Stimulated activated CD8-positive, alpha-beta memory T cell treated with anti-CD3 and anti-CD28 coated beads, Interleukin-2, amount 100 ng/mL, for 48 hours (primary cell): ENCODE measurements around the gene CRB3.

Experiments used
- DNase-seq, 2 donors: peaks; one replicate each; pipeline ENCODE4 v3.0.0-alpha.2; 2020; ENCODE audit warnings: low read depth in 2 of 2

The CRB3 gene

DNA sequence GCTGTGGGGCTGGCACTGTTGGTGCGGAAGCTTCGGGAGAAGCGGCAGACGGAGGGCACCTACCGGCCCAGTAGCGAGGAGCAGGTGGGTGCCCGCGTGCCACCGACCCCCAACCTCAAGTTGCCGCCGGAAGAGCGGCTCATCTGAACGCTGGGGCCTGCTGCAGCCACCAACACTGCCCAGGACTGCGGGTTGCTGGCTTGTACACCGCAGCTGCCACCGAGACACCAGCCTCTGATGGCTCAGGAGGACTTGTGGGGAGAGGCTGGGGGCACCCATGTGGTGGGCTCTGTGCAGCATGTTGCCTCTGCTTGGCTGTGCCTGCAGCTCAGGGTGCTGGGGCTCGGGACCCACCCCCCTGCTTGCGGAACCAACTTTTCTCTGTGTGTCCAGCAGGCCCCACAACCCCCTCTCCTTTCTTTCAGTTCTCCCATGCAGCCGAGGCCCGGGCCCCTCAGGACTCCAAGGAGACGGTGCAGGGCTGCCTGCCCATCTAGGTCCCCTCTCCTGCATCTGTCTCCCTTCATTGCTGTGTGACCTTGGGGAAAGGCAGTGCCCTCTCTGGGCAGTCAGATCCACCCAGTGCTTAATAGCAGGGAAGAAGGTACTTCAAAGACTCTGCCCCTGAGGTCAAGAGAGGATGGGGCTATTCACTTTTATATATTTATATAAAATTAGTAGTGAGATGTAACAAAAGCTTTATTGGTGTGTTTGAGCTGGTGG lies 2.6 kb downstream of the CRB3 start:
- no peak for DNase-seq

DNA sequence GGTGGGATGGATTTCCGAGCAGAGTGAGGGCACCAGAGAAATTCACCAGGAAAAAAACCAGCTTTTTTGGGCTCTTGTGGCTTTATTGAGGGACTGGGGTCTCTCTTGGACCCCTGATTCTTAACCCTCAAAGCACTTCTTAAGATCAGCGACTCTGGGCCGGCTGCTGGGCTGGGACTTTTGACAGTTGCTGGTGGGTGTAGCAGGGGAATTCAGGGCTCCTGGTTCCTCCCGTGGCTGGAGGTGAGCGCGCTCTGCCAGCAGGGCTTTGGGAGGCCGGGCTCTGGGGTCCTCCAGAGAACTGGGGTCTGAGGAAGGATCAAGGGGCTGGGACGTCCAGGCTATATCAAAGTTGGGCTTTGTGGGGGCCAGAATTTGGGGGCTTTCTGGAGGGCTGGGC lies 3.3 kb downstream of the CRB3 start:
- no peak for DNase-seq

DNA sequence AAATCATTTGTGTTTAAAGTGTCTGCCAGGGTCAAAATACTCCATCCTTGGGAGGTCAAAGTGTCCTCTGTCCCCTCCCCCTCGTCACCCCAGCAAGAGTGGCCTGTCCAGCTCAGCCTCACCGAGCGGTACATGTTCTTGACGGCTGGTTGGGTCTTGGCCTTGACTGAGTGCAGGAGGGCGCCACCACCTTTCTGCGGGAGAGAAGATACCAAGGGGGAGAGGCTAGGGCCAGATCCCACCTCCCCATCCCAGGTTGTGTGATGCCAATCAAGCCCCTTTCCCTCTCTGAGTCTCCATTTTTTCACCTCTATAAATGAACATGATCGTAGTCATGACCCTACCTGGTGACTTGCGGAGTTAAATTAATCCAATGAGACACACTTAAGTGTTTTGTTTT lies 6.1 kb downstream of the CRB3 start:
- DNase-seq = no peak

DNA sequence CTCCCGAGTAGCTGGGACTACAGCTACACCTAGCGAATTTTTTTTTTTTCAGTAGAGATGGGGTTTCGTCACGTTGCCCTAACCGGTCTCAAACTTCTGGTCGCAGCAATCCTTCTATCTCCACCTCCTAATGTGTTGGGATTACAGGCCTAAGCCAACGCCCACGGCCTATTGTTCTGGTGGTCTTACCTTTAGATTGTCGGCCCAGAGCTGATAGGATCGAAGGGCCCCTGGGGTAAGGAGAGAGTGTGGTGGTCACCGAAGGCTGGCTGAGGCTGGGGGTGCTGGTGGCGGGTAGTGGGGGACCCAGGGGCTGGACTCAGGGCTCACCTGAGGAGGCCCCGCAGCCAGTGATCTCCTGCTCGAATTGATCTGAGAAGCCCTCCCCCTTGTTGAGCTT lies 7.0 kb downstream of the CRB3 start:
- DNase-seq = no peak

DNA sequence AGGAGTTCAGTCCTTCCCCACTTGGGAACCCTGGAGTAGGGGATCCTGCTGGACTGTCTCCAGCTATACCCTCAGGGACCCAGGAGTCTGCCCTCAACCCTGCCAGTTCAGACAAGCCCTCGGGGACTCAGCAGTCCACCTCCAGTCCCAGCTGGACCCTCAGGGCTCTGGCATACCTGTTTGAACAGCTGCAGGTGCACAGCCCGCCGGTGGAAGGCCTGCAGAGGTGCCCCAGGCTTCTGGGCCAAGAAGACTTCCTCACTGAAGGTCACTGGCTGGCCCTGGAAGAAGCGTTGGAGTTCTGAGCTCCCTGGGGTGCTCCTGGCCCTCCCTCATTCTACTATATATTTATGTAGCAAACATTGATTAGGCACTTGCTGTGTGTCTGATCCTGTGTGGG lies 8.6 kb downstream of the CRB3 start:
- DNase-seq = no peak

DNA sequence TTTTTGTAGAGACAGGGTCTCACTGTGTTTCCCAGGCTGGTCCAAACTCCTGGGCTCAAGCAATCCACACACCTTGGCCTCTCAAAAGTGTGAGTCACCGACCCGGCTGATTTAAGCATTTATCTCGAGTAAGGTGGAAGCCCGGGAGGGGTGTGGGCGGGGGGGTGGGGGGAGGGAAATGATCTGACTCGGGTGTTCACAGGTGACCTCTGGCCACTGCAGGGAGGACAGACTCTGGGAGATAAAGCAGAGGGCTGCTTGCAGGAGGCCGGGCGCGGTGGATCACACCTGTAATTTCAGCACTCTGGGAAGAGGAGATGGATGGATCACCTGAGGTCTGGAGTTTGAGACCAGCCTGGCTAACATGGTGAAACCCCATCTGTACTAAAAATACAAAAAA lies 9.6 kb downstream of the CRB3 start:
- no peak for DNase-seq

DNA sequence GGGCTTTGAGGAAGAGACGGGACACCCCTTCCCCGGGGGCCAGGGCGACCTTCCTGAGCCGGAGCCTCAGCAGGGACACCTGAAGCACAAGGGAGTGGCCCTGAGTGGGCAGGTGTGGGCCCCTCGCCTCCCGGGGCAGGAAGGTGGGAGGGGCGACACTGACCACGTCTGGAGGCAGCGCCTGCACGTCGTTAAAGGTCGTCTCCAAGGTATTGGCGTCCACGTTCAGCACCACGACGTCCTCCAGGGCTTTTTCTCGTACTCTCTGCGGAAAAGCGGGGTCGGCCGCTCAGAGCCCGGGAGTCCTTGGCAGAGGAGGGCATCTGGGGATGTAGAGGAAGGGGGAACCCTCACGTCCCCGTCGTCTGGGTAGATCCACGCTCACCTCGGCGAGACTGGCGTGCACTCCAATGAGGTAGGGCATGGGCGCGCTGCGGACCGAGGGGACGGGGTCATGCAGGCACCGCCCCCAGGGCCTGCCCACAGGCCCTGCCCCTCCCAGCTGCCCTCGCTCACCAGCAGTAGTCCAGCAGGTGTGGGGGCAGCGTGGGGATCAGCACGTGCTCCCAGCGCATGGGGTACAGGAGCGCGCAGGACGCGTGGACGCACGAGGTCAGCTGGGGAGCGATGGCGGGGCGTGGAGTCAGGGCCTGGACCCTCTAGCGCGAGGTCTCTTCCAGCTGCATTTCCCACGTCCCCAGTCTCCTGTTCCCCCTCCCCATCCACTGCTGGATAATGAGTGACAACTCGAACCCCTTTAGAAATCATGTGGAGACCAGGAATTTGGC lies 11.4 kb downstream of the CRB3 start:
- no peak for DNase-seq

DNA sequence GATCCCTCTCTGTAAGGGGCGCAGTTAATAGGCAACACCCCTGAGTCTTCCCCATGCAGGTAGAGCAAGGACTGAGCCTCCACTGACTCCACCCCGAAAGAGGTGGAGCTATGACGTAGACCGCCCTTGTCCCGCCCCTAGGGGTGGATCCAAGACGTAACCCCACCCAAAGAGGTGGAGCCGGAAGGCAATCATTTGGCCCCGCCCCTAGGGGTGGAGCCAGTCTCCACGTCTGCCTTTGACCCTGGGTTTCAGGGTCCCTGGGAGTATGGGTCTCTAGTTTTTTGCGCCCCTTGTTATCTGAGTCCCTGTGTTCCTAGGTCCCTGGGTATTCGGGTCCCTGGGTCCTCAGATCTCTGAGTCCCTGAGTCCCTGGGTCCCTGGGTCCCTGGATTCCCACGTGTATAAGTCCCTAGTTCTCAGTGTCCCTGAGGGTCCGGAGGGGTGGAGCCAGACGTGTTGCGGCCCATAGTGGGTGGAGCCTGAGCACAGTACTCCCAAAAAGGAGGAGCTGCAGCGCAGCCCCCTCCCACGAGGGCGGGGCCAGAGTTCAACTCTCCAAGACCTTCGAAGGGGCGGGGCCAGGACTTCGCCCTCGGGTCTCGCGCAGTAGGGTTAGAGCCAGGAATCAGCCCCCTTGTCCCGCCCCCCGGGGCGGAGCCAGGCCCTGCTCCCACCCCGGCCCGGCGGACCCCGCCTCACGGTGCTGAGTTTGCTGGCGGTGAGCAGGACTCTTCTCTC lies 12.3 kb downstream of the CRB3 start:
- DNase-seq = peak; percentile 56 to 60

DNA sequence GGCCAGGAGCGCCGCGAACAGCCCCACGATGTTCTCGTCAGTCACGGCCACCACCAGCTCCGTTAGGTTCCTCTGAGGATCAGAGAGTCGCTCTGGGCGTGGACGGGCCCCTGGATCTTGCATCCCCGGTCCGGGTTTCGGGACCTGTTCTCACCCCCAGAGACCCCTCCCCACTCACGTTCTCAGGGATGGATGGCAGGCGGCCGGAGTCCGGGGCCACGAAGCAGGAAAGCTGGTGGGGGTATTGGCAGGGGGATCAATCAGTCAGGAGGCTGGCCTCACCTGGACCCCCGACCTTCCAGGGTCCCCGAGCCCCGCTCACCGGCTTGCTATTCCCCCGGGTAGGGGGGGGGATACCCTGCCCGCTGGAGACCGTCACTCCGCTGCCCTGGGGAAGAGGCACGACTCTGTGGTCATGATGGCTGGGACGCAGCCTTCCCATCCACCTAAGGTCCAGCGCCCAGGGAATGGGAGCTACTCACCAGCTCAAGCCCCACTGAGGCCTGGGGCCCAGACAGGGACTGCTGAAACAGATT lies 12.9 kb downstream of the CRB3 start:
- DNase-seq = no peak

DNA sequence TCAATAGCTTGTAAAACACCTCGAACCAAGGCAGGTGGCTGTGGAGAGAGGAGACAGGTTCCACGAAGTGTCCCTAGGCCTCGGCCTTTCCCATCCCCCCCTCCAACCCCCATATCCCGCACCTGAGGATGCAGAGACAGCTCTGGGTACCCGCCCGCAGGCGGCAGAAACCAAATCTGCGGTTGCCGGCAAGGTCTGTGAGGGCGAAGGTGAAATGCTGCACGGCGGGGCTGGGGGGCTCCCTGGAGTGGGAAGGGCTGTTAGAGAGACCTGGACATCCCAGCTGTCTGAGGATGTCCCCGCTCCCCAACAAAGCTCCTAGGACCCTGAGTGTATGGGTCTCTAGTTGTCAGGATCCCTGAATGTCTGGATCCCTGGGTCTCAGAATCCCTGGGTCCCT lies 14.7 kb downstream of the CRB3 start:
- DNase-seq = no peak

DNA sequence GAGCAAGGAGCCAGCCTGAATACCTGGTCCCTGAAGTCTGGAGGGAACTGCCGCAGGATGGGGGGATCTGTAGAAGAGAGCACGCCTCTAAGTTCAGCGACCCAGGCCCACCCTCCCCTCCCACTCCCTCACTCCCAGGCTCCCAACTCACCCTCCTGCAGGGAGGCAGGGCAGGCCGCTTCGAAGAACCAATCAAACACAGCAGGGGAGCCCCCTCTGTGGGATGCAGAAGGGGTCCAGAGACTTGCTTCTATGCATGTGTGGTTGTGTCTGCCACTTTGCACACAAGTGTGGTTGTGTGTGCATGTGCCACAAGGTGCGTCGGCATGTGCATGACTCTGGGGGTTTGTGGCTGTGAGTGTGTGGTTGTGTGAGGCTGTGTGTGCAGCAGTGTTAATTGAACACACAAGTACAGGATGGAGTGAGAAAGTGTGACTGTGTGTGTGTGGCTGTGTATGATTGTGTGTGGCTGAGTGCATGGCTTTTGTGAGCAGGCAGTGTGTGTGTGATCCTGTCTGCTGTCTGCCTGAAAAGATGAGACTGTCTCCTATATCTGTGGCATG lies 15.8 kb downstream of the CRB3 start:
- no peak for DNase-seq

DNA sequence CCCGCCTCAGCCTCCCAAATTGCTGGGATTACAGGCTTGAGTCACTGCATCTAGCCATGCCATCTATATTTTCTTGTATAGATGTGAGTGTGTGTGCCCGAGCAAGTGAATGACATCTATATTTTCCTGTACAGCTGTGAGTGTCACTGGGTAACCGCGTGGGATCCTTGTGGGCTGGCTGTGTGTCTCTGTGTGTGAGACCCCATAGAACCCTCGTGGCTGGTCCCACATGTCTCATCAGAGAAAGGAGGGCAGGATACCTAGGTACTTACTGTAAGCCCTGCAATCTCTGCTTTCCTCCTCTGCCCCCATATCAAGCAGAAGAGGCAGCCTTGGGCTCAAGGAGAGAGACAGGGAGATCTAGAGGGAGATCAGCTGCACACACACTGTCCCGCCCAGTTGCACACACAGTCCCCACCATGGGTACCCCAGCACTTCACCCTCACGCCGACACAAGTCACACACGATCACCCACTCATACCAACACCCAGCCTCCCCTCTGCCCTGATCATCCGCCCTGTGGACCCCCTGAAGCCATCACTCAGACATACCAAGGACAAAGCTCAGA lies 16.9 kb downstream of the CRB3 start:
- DNase-seq = no peak

DNA sequence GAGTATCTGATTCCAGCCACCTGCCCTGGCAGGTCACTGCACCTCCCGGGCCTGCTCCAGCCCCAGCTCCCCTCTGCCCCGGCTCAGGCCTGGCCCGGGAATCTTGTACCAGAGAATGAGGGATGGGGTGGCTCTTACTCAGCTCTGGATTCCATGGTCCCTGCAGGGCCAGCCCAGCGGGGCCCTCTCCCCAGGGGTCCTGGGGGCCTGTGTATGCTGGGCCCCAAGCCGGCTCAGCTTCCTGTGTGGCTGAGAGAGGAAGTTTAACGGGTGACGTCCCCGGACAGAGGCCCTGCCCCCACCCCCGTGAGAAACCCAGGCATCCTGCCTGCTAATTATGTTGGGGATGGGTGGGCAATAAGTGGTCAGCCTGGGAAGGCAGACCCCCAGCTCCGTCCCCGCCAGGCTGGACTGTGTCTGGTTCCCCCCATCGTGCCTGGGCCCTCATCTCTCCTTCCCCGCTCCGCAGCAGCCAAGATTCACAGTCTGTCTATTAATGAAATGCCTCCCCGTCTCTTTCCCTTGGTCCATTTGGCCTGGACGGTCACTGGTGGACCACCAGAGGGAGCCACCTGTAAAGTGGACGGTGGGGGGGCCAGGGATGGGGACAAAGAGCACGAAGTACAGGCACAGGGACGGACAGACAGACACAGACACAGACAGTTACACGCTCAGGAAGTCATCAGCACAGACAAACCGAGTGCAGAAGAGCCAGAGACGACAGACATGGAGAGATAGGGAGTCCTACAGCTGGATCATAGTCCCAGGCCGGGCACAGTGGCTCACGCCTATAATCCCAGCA lies 17.7 kb downstream of the CRB3 start, which contains the start of gene DENND1C:
Gene DENND1C, minus strand, starts transcription at position 247 of the 802 bp plus-strand sequence. Its CDS starts 92 bp downstream, at position 155.
- DNase-seq = peak; percentile 59 to 65

DNA sequence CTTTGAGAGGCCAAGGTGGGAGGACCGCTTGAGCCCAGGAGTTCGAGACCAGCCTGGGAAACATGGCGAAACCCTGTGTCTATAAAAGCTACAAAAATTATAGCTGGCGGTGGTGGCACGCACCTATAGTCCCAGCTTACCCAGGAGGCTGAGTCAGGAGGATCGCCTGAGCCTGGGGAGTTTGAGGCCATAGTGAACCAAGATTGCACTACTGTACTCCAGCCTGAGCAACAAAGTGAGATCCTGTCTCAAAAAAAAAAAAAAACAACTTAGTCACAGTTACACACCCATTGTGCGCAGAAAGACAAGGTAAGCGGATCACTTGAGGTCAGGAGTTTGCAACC lies 18.2 kb downstream of the CRB3 start:
- no peak for DNase-seq

DNA sequence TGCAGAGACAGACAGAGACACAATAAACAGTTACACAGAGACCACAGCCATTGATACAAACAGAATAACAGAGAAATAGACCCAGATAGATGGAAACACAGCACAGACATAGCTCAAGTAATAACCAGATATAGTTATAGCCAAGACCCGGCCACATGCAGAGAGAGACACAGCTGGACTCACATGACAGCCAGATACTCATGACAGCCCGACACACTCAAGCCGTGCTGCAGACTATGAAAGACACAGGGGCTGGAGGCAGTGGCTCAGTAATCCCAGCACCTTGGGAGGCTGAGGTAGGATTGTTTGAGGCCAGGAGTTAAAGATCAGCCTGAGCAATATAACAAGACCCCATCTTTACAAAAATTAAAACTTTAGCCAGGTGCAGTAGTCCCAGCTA lies 19.2 kb downstream of the CRB3 start:
- no peak for DNase-seq

DNA sequence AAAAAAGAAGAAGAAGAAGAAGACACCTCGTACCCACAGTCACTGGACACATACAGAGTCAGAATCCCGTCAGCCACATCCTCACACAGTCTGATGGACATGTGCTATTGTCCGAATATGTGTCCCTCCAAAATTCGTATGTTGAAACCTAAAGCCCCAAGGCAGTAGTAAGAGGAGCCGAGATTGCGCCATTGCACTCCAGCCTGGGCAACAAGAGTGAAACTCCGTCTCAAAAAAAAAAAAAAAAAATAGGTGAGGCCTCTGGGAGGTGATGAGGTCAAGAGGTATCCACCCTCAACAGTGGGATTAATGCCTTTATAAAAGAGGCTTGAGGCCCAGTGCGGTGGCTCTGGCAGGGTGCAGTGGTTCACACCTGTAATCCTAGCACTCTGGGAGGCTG lies 20.2 kb downstream of the CRB3 start:
- DNase-seq = no peak

DNA sequence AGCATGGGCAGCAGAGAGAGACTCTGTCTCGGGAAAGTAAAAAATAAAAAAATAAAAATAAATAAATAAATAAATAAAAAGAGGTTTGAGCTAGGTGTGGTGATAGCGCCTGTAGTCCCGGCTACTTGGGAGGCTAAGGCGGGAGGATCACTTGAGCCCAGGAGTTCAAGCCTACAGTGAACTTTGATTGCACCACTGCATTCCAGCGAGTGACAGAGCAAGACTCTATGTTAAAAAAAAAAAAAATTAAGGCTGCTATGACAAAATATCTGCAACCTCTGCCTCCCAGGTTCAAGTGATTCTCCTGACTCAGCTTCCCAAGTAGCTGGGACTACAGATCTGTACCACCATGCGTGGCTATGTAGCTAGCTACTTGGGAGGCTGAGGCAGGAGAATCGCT lies 20.8 kb downstream of the CRB3 start:
- no peak for DNase-seq

DNA sequence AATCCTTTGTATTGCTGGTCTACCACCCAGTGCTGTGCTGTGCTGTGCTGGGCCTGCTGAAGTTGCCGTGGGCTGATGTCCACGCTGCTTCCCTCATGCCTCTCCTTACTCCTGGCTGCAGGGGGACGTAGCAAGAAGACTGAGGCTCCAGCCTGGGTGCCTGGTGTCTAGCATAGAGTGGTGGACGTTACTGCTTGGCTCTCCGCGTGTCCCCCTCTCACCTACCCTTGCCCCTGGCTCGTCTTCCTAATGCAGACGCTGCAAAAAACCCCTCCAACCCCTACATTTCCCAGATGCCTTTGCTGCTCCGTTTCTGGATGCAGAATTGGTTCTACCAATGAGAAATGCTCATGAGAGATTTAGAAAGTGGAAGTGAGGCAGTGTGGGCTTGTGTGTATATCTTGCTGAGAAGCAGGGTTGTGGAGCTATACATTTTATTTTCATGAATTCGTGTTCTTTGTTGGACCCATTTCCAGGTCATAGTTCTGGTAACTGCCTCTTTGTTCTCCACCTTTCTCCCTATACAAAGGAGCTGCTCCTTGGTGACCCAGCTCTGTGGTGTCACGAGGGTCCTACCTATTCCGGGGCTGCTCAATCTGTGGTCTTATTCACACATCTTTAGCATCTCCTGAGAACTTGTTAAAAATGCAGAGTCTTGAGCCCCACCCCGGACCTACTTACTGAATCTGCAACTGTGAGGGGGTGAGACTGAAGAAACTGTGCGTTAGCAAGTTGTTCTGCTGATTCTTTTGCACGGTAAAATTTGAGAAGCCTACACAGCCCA lies 25.4 kb downstream of the CRB3 start:
- no peak for DNase-seq

DNA sequence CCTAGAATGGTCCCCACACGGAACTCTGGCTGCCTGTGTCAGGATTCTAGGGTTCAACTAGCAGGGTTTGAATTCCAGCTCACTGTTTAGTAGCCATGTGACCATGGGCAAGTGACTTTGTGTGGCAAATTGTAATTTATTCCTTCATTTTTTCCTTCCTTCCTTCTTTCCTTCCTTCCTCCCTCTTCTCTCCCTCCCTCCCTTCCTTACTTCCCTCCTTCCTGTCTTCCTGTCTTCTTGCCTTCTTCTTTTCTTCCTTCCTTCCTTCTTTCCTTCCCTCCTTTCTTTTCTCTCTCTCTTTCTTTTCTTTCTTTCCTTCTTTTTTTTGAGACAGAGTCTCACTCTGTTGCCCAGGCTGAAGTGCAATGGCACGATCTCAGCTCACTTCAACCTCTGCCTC lies 26.1 kb downstream of the CRB3 start:
- no peak for DNase-seq
